GM23338 (cell line): Measurements from ENCODE around the gene TSKS.

Source experiments
- CREB1 ChIP-seq: fragments of 250-450 bp; sonication (Bioruptor Pico); IDR thresholded peaks from 2 replicates; pipeline ENCODE4 v1.5.0; 2020; ENCODE audit warnings: low read depth, mild to moderate bottlenecking, moderate library complexity
- CTCF ChIP-seq, 2 experiments: fragments of 200-600 bp in 1 of 2; sonication (generic) in 1 of 2; conservative IDR thresholded peaks; 2 replicates each; pipeline versions ENCODE4 v1.5.1 to v1.6.1; 2016 to 2017; ENCODE audit warnings: antibody characterized with exemption in 2 of 2, low read depth in 2 of 2, mild to moderate bottlenecking in 2 of 2, moderate library complexity in 1 of 2
- ETS1 ChIP-seq: IDR thresholded peaks from 2 replicates; pipeline ENCODE4 v1.6.1; 2016; ENCODE audit warnings: antibody characterized with exemption
- EZH2 ChIP-seq: fragments of 200-600 bp; sonication (generic); IDR thresholded peaks from one replicate; pipeline ENCODE4 v1.8.0; 2017; ENCODE audit warnings: antibody characterized with exemption, mild to moderate bottlenecking, low read depth; ENCODE audit not compliant: unreplicated experiment
- EZH2phosphoT487 ChIP-seq: fragments of 200-600 bp; sonication (generic); IDR thresholded peaks from one replicate; pipeline ENCODE4 v1.8.1; 2018; ENCODE audit warnings: antibody characterized with exemption; ENCODE audit not compliant: unreplicated experiment
- JUNB ChIP-seq: IDR thresholded peaks from one replicate; pipeline ENCODE4 v1.6.1; 2016; ENCODE audit warnings: antibody characterized with exemption; ENCODE audit not compliant: unreplicated experiment
- POLR2AphosphoS5 ChIP-seq: IDR thresholded peaks from 2 replicates; pipeline ENCODE4 v1.6.1; 2016; ENCODE audit warnings: antibody characterized with exemption, low read depth
- REST ChIP-seq: IDR thresholded peaks from one replicate; pipeline ENCODE4 v1.6.1; 2018; ENCODE audit warnings: antibody characterized with exemption; ENCODE audit not compliant: unreplicated experiment
- ZNF114 ChIP-seq: fragments of 250-450 bp; sonication (Bioruptor Pico); IDR thresholded peaks from 2 replicates; pipeline ENCODE4 v1.5.0; 2020; ENCODE audit warnings: mild to moderate bottlenecking, moderate library complexity
- ZNF462 ChIP-seq: fragments of 250-450 bp; sonication (Bioruptor Pico); IDR thresholded peaks from 2 replicates; pipeline ENCODE4 v1.5.0; 2020; ENCODE audit warnings: mild to moderate bottlenecking, moderate library complexity

- TF ChIP-seq CTCF (conservative IDR thresholded peaks at IDR 0.05; ENCODE audit: low read depth in 2 of 2) = no peak
- TF ChIP-seq ZNF114 (CRISPR knock-in tag) = no peak
- no peak for TF ChIP-seq REST
- TF ChIP-seq POLR2AphosphoS5 = no peak
- no peak for TF ChIP-seq ZNF462 (CRISPR knock-in tag)
- no peak for TF ChIP-seq JUNB
- TF ChIP-seq EZH2 = no peak
- TF ChIP-seq EZH2phosphoT487 = no peak
- TF ChIP-seq CREB1 (CRISPR knock-in tag) = no peak
- TF ChIP-seq ETS1 = no peak
Measured at GRCh38 chr19:49739933-49740332, 23.2 kb downstream of the TSKS start.
